ENCODE measurements around the gene TRIP6. TPM values are rescaled to one million over a fixed set of nuclear protein-coding genes. Genes with fewer than 3 reads are reported as not detected.
"Not testable (repeated sequence)": the region's sequence is repeated elsewhere in the genome, so short reads cannot be mapped to it uniquely, and the experiment has no call there.

Gene TRIP6
- total and polyA plus RNA-seq, 4 experiments from 2014 or later = 2.7 to 9.4 (median 6.2) TPM

DNA sequence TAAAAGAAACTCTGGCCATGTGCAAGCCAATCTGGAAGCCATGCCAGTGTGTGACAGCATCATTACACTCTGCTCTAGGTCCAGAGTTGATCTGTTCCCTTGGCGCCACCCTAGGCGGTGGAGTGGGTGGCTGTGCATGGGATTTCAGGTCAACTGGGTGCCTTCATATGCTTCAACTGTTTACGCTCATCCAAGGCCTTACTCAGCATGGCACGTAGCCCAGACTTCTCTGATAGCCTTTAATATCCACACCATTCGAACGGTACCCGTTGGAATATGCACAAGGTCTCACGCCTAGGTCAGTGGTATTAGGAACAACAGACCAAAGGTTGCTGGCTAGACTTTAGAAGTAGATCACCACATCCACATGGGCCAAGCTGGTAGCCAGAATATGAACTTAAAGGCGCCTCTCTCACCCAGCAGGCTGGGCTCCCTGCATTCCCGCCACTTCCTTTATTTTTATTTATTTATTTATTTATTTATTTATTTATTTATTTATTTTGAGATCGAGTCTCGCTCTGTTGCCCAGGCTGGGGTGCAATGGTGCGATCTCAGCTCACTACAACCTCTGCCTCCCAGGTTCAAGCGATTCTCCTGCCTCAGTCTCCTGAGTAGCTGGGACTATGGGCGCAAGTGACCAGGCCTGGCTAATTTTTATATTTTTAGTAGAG is 47.2 kb downstream of the TRIP6 start:
- ChIA-PET POLR2A (ENCODE audit: partially characterized antibody) (no interaction called here), CTCF (ENCODE audit: partially characterized antibody) (no interaction called here)
- Histone ChIP-seq H3K9me3 (ENCODE audit: control insufficient read depth in 1 of 2, low read length in 2 of 2) (no peaks in the 10 kb centered on the region), H3K36me3 (ENCODE audit: insufficient read depth, low read length) (no peaks in the 10 kb centered on the region), H3K27ac (ENCODE audit: low read depth, low read length) (no peak overlapping the region), H3K27me3 (ENCODE audit: insufficient read depth, low read length) (no peaks in the 10 kb centered on the region), H3K4me1 (ENCODE audit: insufficient read depth, low read length) (no peaks in the 10 kb centered on the region), H3K4me3 (ENCODE audit: low read length in 2 of 2) (no peak overlapping the region)
- no peak for DNase-seq
- H3K9me3 Mint-ChIP-seq = no peaks in the 10 kb centered on the region
- peaks cover 6 to 15% of the 10 kb centered on the region in 2 donors for H3K27me3 Mint-ChIP-seq
- H3K27ac Mint-ChIP-seq = no peak overlapping the region
- intact Hi-C loops (cut with micrococcal nuclease) = no loop called here
- H3K4me3 Mint-ChIP-seq = no peak overlapping the region
- no peaks in the 10 kb centered on the region for H3K4me1 Mint-ChIP-seq
- H3K36me3 Mint-ChIP-seq = no peaks in the 10 kb centered on the region

DNA sequence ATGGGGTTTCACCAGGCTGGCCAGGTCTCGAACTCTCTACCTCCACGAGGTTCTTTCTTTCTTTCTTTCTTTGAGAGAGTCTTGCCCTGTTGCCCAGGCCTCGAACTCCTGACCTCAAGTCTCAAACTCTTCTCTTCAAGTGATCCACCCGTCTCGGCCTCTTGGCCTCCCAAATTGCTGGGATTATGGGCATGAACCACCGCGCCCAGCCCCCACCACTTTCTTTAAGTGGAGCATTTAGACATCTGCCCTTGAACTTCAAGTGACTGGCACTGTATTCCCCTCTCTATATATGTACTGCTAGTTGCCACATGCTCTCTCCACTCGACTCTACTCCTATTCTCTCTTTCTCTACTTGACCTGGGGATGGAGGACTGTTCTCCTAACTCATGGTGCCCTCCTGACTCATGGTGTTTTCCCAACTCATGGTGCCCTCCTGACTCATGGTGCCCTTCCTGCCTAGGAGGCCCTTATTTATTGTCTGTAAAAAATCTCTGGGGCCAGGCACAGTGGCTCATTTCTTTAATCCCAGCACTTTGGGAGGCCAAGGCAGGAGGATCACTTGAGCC is 47.8 kb downstream of the TRIP6 start:
- no peaks in the 10 kb centered on the region for H3K4me1 ChIP-seq (ENCODE audit: insufficient read depth, low read length)
- Mint-ChIP-seq H3K27me3 (peaks cover 6 to 18% of the 10 kb centered on the region in 2 donors), H3K4me3 (no peak overlapping the region), H3K9me3 (no peaks in the 10 kb centered on the region), H3K4me1 (no peaks in the 10 kb centered on the region), H3K36me3 (no peaks in the 10 kb centered on the region), H3K27ac (no peak overlapping the region)
- DNase-seq = no peak
- H3K9me3 ChIP-seq (ENCODE audit: control insufficient read depth in 1 of 2, low read length in 2 of 2) = no peaks in the 10 kb centered on the region
- no peaks in the 10 kb centered on the region for H3K36me3 ChIP-seq (ENCODE audit: insufficient read depth, low read length)
- POLR2A ChIA-PET (ENCODE audit: partially characterized antibody) = no interaction called here
- no peaks in the 10 kb centered on the region for H3K27me3 ChIP-seq (ENCODE audit: insufficient read depth, low read length)
- CTCF ChIA-PET (ENCODE audit: partially characterized antibody) = no interaction called here
- no peak overlapping the region for H3K4me3 ChIP-seq (ENCODE audit: low read length in 2 of 2)
- H3K27ac ChIP-seq (ENCODE audit: low read depth, low read length) = no peak overlapping the region
- intact Hi-C loops (cut with micrococcal nuclease) = no loop called here

DNA sequence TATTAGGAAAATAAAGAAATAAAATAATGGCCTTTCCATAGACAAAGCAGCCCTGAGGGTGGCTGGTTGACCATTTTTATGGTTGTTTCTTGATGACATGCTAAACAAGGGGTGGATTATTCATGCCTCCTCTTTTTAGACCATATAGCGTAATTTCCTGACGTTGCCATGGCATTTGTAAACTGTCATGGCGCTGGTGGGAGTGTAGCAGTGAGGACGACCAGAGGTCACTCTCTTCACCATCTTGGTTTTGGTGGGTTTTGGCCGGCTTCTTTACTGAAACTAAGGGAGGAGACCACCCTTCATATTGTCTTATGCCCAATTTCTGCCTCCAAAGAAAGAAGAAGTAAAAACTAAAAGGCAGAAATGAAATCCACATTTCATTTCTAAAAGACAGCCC is 52.1 kb downstream of the TRIP6 start:
- H3K4me3 Mint-ChIP-seq; H3K36me3 ChIP-seq (ENCODE audit: insufficient read depth, low read length); H3K27ac Mint-ChIP-seq; H3K27me3 ChIP-seq (ENCODE audit: insufficient read depth, low read length); H3K4me1 Mint-ChIP-seq; intact Hi-C loops (cut with micrococcal nuclease); H3K36me3 Mint-ChIP-seq; DNase-seq; H3K4me3 ChIP-seq (ENCODE audit: low read length in 2 of 2); H3K9me3 ChIP-seq (ENCODE audit: control insufficient read depth in 1 of 2, low read length in 2 of 2); H3K4me1 ChIP-seq (ENCODE audit: insufficient read depth, low read length); H3K9me3 Mint-ChIP-seq; CTCF ChIA-PET (ENCODE audit: partially characterized antibody); POLR2A ChIA-PET (ENCODE audit: partially characterized antibody); H3K27ac ChIP-seq (ENCODE audit: low read depth, low read length): not testable (repeated sequence)
- peaks cover 13 to 40% of the 10 kb centered on the region in 2 donors for H3K27me3 Mint-ChIP-seq

DNA sequence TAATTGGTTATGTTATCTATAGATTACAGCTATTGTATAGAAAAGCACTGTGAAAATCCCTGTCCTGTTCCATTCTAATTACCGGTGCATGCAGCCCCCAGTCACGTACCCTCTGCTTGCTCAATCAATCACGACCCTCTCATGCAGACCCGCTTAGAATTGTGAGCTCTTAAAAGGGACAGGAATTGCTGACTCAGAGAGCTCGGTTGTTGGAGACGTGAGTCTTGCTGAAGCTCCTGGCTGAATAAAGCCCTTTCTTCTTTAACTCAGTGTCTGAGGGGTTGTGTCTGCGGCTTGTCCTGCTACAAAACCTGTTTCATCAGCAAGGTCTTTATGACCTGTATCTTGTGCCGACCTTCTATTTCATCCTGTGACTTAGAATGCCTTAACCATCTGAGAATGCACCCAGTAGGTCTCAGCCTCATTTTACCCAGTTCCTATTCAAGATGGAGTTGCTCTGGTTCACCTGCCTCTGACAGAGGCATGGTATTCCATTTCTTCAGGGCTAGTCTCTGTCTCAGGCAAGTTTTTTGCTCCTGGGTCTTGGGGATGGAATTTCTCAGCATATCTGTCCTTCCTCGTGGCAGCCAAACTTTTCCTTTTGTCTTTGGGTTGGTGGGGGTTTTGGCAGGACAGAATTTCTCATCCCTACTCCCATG is 52.7 kb downstream of the TRIP6 start:
- H3K4me3 ChIP-seq (ENCODE audit: low read length in 2 of 2); H3K4me1 Mint-ChIP-seq; H3K27ac ChIP-seq (ENCODE audit: low read depth, low read length); H3K4me3 Mint-ChIP-seq; CTCF ChIA-PET (ENCODE audit: partially characterized antibody); H3K9me3 Mint-ChIP-seq; DNase-seq; intact Hi-C loops (cut with micrococcal nuclease); H3K27ac Mint-ChIP-seq; H3K36me3 Mint-ChIP-seq; H3K4me1 ChIP-seq (ENCODE audit: insufficient read depth, low read length); H3K36me3 ChIP-seq (ENCODE audit: insufficient read depth, low read length); POLR2A ChIA-PET (ENCODE audit: partially characterized antibody); H3K9me3 ChIP-seq (ENCODE audit: control insufficient read depth in 1 of 2, low read length in 2 of 2); H3K27me3 ChIP-seq (ENCODE audit: insufficient read depth, low read length): not testable (repeated sequence)
- H3K27me3 Mint-ChIP-seq = peaks cover 13 to 39% of the 10 kb centered on the region in 2 donors

DNA sequence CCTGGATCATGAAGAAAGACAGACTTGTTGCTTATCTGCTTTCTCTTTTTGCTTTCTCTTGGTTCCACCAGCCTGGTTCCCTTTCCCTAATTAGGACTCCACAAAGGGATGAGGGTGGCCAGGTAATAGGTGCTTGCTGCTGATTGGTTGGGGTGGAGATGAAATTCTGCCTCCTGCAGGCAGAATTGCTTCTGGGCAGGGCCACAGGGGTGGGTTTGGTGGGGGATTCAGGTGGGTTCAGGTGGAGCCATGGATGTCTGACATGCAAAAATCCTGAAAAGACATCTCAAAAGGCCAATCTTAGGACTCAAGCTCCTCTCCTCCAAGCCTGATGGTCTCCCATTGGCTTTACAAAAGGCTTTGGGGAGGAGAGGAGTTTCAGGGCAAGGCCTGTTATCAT is 53.9 kb downstream of the TRIP6 start:
- Mint-ChIP-seq H3K36me3 (no peaks in the 10 kb centered on the region), H3K27ac (no peak overlapping the region), H3K27me3 (peaks cover 13 to 36% of the 10 kb centered on the region in 2 donors), H3K4me1 (peaks cover 0 to 3% (median 0%) of the 10 kb centered on the region in 4 donors), H3K9me3 (no peaks in the 10 kb centered on the region), H3K4me3 (no peak overlapping the region)
- Histone ChIP-seq H3K27ac (ENCODE audit: low read depth, low read length) (no peak overlapping the region), H3K36me3 (ENCODE audit: insufficient read depth, low read length) (no peaks in the 10 kb centered on the region), H3K9me3 (ENCODE audit: control insufficient read depth in 1 of 2, low read length in 2 of 2) (no peaks in the 10 kb centered on the region), H3K4me1 (ENCODE audit: insufficient read depth, low read length) (no peaks in the 10 kb centered on the region), H3K4me3 (ENCODE audit: low read length in 2 of 2) (no peak overlapping the region), H3K27me3 (ENCODE audit: insufficient read depth, low read length) (no peaks in the 10 kb centered on the region)
- CTCF ChIA-PET (ENCODE audit: partially characterized antibody) = no interaction called here
- intact Hi-C loops (cut with micrococcal nuclease) = no loop called here
- DNase-seq = no peak
- POLR2A ChIA-PET (ENCODE audit: partially characterized antibody) = no interaction called here

Small RNAs within 50 kb of the gene (microRNA-seq; reads per million reads assigned to microRNA genes)
- gene MIR6875 (ENCODE audit: borderline microRNAs expressed, borderline number of aligned reads, borderline replicate concordance) = not detected

Other genes starting within 250 kb of the TRIP6 start
- gene TFR2, start 225.8 kb upstream of the TRIP6 start, total RNA-seq = 1 to 10 TPM; 5.4 to 6.2 TPM
- 1 to 10 TPM in 1 of 2 donors, under 1 TPM in 1; 0.75 to 2.8 TPM for gene TFR2, start 225.8 kb upstream of the TRIP6 start, polyA plus RNA-seq
- not detected for gene ACTL6B, start 210.9 kb upstream of the TRIP6 start, total RNA-seq
- gene ACTL6B, start 210.9 kb upstream of the TRIP6 start, polyA plus RNA-seq = not detected
- gene GNB2, start 193.6 kb upstream of the TRIP6 start, total RNA-seq = 100 to 1,000 TPM; 138 to 144 TPM
- 10 to 100 TPM; 48.3 to 60.7 TPM for gene GNB2, start 193.6 kb upstream of the TRIP6 start, polyA plus RNA-seq
- gene GIGYF1, start 173.1 kb upstream of the TRIP6 start, total RNA-seq = 100 to 1,000 TPM; 116 to 118 TPM
- 1 to 10 TPM in 1 of 2 donors, under 1 TPM in 1; 0.19 to 3.1 TPM for gene GIGYF1, start 173.1 kb upstream of the TRIP6 start, polyA plus RNA-seq
- gene POP7, start 161.3 kb upstream of the TRIP6 start, total RNA-seq = 10 to 100 TPM; 14.6 to 16.0 TPM
- 10 to 100 TPM; 43.7 to 49.9 TPM for gene POP7, start 161.3 kb upstream of the TRIP6 start, polyA plus RNA-seq
- gene EPO, start 146.9 kb upstream of the TRIP6 start, total RNA-seq = not detected
- not detected for gene EPO, start 146.9 kb upstream of the TRIP6 start, polyA plus RNA-seq
- not detected for gene ZAN, start 133.8 kb upstream of the TRIP6 start, total RNA-seq
- gene ZAN, start 133.8 kb upstream of the TRIP6 start, polyA plus RNA-seq = not detected
- 1 to 10 TPM; 3.3 to 5.2 TPM for gene EPHB4, start 39.9 kb upstream of the TRIP6 start, total RNA-seq
- gene EPHB4, start 39.9 kb upstream of the TRIP6 start, polyA plus RNA-seq = under 1 TPM in 1 of 2 donors, not detected in 1; 0.08 TPM
- gene SLC12A9, start 14.7 kb upstream of the TRIP6 start, total RNA-seq = 10 to 100 TPM; 63.7 to 64.6 TPM
- gene SLC12A9, start 14.7 kb upstream of the TRIP6 start, polyA plus RNA-seq = 1 to 10 TPM; 7.0 to 9.1 TPM
- gene SRRT, start 7.7 kb downstream of the TRIP6 start, total RNA-seq = 100 to 1,000 TPM; 264 to 272 TPM
- gene SRRT, start 7.7 kb downstream of the TRIP6 start, polyA plus RNA-seq = 10 to 100 TPM; 37.8 to 86.5 TPM
- 10 to 100 TPM; 10.1 to 11.0 TPM for gene UFSP1, start 22.3 kb downstream of the TRIP6 start, total RNA-seq
- gene UFSP1, start 22.3 kb downstream of the TRIP6 start, polyA plus RNA-seq = 1 to 10 TPM in 1 of 2 donors, under 1 TPM in 1; 0.34 to 2.6 TPM
- gene ACHE, start 28.5 kb downstream of the TRIP6 start, total RNA-seq = not detected
- not detected for gene ACHE, start 28.5 kb downstream of the TRIP6 start, polyA plus RNA-seq
- not detected for gene MUC3A, start 82.1 kb downstream of the TRIP6 start, total RNA-seq
- not detected for gene MUC3A, start 82.1 kb downstream of the TRIP6 start, polyA plus RNA-seq
- not detected for gene MUC12, start 102.2 kb downstream of the TRIP6 start, total RNA-seq
- under 1 TPM in 1 of 2 donors, not detected in 1; 0.45 TPM for gene MUC12, start 102.2 kb downstream of the TRIP6 start, polyA plus RNA-seq
- gene MUC17, start 152.7 kb downstream of the TRIP6 start, total RNA-seq = not detected
- gene MUC17, start 152.7 kb downstream of the TRIP6 start, polyA plus RNA-seq = not detected
- gene TRIM56, start 218.1 kb downstream of the TRIP6 start, total RNA-seq = 10 to 100 TPM; 79.4 to 81.1 TPM
- 10 to 100 TPM in 1 of 2 donors, 1 to 10 TPM in 1; 2.8 to 16.3 TPM for gene TRIM56, start 218.1 kb downstream of the TRIP6 start, polyA plus RNA-seq